ENCODE measurements around the gene ZBED2.
"Not testable (repeated sequence)": the region's sequence is repeated elsewhere in the genome, so short reads cannot be mapped to it uniquely, and the experiment has no call there.

The ZBED2 gene

GRCh38 chr3:111577113-111577512 lies 18.0 kb downstream of the ZBED2 start:
- DNase-seq, result no peak

GRCh38 chr3:111571907-111572460 lies 23.2 kb downstream of the ZBED2 start:
- no peak for DNase-seq

GRCh38 chr3:111571282-111571681 lies 23.9 kb downstream of the ZBED2 start:
- no peak for DNase-seq

GRCh38 chr3:111570404-111571030 lies 24.6 kb downstream of the ZBED2 start:
- no peak for DNase-seq

GRCh38 chr3:111568911-111569310 lies 26.2 kb downstream of the ZBED2 start:
- no peak for DNase-seq

- no peak for DNase-seq
Observed at GRCh38 chr3:111568355-111568754, 26.8 kb downstream of the ZBED2 start.

- no peak for DNase-seq
Observed at GRCh38 chr3:111566844-111567243, 28.3 kb downstream of the ZBED2 start.

- DNase-seq, result not testable (repeated sequence)
Observed at GRCh38 chr3:111561902-111562301, 33.2 kb downstream of the ZBED2 start.

GRCh38 chr3:111548756-111549155 lies 46.4 kb downstream of the ZBED2 start:
- DNase-seq, result no peak

GRCh38 chr3:111548092-111548491 lies 47.1 kb downstream of the ZBED2 start:
- DNase-seq, result no peak

- DNase-seq, result no peak
Observed at GRCh38 chr3:111547631-111548030, 47.5 kb downstream of the ZBED2 start.

GRCh38 chr3:111545349-111545748 lies 49.8 kb downstream of the ZBED2 start:
- no peak for DNase-seq

Measured in anterior cingulate cortex (tissue), 58 donors.